GM13976 (cell line): ENCODE measurements around the gene UNKL.

Experiments
- DNase-seq: peaks from one replicate; pipeline ENCODE4 v3.0.0; 2012; ENCODE audit warnings: low spot score
- in situ Hi-C: fragments of 300-500 bp; cut with MboI; formaldehyde crosslinking; loops from one replicate; pipeline ENCODE4 v1.12.0; 2022; ENCODE audit warnings: low sequenced_read_pairs, mixed read lengths, inconsistent platforms; ENCODE audit not compliant: unreplicated experiment
- TF ChIP-seq, protein P1 (sequence below): IDR thresholded peaks from 2 replicates; pipeline ENCODE4 v1.5.1; 2012; ENCODE audit warnings: borderline replicate concordance, mild to moderate bottlenecking; ENCODE audit not compliant: insufficient read depth; ENCODE audit errors: extremely low read depth, missing control alignments, control extremely low read depth

UNKL gene

DNA sequence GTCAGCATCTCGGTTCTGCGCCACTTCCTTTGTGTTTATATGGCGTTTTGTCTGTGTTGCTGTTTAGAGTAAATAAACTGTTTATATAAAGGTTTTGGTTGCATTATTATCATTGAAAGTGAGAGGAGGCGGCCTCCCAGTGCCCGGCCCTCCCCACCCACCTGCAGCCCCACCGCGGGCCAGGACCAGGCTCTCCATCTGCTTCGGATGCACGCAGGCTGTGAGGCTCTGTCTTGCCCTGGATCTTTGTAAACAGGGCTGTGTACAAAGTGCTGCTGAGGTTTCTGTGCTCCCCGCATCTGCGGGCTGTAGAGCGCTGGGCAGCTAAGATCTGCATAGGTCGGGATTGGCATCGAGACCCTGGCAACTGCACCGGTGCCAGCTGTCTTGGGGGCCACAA lies 89.2 kb downstream of the UNKL start:
- DNase-seq = no peak
- TF ChIP-seq, protein P1, sequence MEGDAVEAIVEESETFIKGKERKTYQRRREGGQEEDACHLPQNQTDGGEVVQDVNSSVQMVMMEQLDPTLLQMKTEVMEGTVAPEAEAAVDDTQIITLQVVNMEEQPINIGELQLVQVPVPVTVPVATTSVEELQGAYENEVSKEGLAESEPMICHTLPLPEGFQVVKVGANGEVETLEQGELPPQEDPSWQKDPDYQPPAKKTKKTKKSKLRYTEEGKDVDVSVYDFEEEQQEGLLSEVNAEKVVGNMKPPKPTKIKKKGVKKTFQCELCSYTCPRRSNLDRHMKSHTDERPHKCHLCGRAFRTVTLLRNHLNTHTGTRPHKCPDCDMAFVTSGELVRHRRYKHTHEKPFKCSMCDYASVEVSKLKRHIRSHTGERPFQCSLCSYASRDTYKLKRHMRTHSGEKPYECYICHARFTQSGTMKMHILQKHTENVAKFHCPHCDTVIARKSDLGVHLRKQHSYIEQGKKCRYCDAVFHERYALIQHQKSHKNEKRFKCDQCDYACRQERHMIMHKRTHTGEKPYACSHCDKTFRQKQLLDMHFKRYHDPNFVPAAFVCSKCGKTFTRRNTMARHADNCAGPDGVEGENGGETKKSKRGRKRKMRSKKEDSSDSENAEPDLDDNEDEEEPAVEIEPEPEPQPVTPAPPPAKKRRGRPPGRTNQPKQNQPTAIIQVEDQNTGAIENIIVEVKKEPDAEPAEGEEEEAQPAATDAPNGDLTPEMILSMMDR = no peak
- in situ Hi-C loops = no loop called here

DNA sequence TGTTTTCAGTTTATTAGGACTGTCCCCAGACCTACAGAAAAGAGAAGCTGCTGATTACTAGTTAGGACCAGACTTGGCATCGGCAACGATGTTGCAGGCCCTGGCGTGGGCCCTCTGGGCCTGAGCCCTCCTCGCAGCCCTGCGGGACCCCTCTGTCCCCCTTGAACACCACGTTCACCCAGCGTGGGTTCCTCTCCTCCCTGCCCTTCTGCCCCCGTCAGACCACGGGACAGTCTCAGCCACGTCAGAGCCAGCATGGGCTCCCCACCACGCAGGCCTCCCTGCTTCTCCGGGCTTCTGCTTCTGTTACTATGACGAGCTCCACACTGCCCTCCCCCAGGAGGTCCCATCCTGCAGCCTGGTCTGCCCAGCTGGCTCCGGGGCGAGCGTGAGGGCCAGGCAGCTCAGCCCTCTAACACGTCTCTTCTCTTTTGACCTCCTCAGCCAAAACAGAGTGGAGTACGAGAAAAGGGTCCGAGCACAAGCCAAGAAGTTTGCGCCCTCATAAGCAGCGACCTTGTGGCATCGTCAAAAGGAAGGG lies 90.1 kb downstream of the UNKL start:
- no peak for DNase-seq
- in situ Hi-C loops = loop anchor here (25.0 kb wide), 1 partner anchor 112 kb away; no protein-coding TSS in a partner anchor
- TF ChIP-seq, protein P1 = no peak

DNA sequence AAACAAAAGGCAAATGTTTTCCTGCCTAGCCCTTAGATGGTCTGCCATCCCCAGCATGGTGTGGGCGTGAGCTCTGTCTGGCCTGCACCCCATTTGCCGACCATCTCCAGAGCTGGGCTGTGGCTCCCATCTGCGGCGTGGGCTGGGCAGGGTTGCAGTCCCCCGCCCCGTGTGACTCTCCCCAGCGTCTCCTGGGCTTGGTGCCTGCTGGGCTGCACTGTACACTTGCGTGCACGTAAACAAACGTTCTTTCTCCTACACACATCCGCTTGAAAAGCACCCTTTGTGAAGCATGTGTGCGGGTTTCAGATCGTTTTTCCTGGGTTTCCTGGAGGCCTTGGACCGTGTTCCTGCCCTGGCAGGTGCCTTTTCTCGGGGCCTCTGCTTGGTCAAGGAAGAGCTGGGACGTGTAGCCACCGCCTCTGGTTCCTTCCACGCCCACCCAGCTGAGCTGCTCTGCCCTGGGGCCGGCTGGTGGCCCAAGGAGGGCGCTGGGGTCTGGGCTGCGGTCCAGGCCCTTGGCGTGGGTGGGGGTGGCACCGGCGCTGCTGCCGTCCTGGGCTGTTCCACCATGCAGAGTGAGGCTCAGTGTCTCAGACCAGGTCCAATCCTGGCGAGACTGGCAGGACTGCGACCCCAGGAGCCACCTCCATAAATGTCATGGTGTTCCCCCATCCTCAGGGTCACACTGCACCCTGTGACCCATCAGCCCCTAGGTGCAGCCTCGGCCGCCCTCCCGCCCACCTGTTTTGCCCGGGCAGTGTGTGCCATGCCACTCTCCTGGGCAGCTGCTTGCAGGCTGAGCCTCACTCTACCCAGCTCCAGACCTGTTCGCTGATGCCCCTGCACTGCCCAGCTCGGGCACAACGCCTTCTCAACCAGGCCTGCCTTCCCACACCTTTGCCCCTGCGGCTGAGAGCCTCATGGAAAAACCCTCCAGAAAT lies 90.9 kb downstream of the UNKL start:
- TF ChIP-seq, protein P1 = no peak
- no peak for DNase-seq
- in situ Hi-C loops = loop anchor here (25.0 kb wide), 1 partner anchor 111 kb away; no protein-coding TSS in a partner anchor

DNA sequence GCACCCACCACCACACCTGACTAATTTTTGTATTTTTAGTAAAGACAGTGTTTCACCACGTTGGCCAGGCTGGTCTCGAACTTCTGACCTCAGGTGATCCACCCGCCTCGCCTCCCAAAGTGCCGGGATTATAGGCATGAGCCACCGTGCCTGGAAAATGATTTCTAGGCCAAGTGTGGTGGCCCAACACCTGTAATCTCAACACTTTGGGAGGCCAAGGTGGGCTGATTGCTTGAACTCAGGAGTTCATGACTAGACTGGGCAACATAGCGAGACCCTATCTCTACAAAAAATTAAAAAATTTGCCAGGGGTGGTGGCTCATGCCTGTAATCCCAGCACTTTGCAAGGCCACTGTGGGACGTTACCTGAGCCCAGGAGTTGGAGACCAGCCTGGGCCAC lies 92.1 kb downstream of the UNKL start:
- TF ChIP-seq, protein P1 = no peak
- DNase-seq = no peak
- in situ Hi-C loops = loop anchor here (25.0 kb wide), 1 partner anchor 110 kb away; no protein-coding TSS in a partner anchor

DNA sequence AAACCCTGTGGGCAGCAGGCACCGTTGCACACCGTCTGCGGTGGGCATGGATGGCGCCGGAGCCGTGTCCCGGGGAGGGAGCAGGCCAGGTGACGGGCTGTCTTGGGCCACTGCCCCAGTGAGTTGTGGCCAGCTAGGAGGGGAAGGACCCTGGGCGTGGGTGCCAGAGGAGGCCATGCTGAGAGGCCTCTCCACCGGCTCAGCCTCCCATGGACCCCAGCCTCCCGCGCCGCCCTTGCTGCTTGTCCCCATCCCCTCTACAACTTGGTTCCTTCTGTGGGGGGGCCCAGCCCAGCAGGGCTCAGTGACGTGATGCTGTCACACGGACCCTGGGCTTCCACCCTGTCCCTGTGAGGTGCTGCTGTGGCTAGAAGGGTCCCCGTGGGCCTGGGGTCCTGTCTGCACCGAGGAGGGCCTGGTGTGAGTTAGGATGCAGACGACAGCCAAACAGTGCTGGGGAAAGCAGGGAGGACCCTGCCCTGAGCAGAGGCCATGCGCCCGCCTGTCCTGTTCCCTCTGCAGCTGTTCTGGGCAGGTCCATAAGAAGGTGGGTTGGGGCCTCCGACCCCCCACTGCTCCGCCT lies 93.8 kb downstream of the UNKL start:
- in situ Hi-C loops = loop anchor here (25.0 kb wide), 1 partner anchor 108 kb away; no protein-coding TSS in a partner anchor

DNA sequence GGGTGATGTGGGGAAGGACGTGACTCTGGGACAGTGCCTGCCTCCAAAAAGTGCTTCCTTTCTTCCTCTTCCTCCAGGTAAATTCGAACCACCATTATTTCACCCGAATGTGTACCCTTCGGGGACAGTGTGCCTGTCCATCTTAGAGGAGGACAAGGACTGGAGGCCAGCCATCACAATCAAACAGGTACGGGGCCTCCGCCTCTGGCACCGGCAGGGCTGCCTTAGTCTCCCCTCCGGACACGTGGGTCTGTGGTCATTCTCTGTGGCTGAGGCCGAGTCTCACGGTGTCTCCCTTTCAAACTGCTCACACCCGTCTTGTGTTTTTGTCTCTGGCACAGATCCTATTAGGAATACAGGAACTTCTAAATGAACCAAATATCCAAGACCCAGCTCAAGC lies 94.4 kb downstream of the UNKL start:
- TF ChIP-seq, protein P1 = no peak
- DNase-seq = no peak
- in situ Hi-C loops = loop anchor here (25.0 kb wide), 1 partner anchor 108 kb away; no protein-coding TSS in a partner anchor

More for the DNA sequence above, 93.8 kb downstream of the UNKL start:
- no peak for DNase-seq
- TF ChIP-seq, protein P1 = no peak
